ENCODE data around the gene WBP2.

DNA sequence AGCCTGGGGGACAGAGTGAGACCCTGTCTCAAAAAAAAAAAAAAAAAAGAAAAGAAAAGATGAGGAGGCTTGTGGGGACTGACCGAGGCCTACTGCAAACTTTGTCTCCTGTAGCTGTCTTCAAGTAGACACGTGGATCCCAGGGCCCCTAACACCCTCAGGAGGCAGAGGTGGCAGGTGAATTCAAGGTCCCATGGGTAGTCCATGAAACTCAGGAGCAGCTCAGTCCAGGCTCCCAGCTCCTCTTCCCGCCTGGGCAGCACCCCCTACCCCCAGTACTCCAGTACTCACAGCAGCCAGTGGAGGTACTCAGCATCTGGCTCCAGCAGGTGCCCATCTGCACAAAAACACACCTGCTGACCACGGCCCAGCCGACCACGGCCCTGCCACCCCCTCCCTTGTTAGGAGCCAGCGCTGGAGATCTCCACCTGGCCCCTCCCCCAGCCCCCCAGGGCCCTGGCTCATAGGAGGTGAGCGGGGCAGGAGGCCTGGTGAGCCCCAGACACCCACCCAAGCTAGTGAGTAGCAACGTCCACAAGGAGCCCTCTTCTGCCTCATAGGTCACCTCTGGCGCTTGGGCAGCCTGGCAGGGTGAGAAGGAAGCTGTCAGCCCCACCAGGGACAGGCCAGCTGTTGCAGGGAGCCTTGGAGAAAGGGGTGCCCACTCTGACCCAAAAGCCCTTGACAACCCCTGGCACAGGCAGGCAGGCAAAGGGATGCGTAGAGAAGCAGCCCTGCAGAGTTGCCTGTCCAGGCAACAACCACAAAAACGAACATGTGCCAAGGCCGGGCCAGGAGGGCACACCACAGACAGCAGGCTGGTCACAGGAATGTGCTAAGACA is 45.8 kb upstream of the WBP2 start:
- TF ChIP-seq YY1 (IDR thresholded peaks at IDR 0.05; ENCODE audit: insufficient read depth, insufficient read length): no peak
- no peak for TF ChIP-seq SUZ12 (IDR thresholded peaks at IDR 0.05; ENCODE audit: extremely low read depth, insufficient read depth, insufficient read length)

Data from NT2/D1 (cell line).